Fibroblast of lung (primary cell): ENCODE measurements around the gene GBP4. TPM values are rescaled to one million over a fixed set of nuclear protein-coding genes. Genes with fewer than 3 reads are reported as not detected.

ENCODE experiments used
- DNase-seq, 2 donors: peaks; one replicate each; pipeline versions ENCODE4 v3.0.0 to v3.0.0-alpha.2; 2010; ENCODE audit warnings: low read depth in 2 of 2
- H2AFZ ChIP-seq: 2 replicates; pipeline ENCODE4 v1.5.1; 2012; ENCODE audit warnings: low read length, control low read depth, inconsistent platforms
- H3K27ac ChIP-seq: 2 replicates; pipeline ENCODE4 v1.5.1; 2011; ENCODE audit warnings: low read length, control low read depth; ENCODE audit not compliant: insufficient read depth
- H3K27me3 ChIP-seq: 2 replicates; pipeline ENCODE4 v1.5.1; 2011; ENCODE audit warnings: mild to moderate bottlenecking, low read length; ENCODE audit not compliant: control insufficient read depth, insufficient read depth
- H3K36me3 ChIP-seq: 2 replicates; pipeline ENCODE4 v1.5.1; 2011; ENCODE audit warnings: low read length; ENCODE audit not compliant: control insufficient read depth, insufficient read depth
- H3K4me1 ChIP-seq: 2 replicates; pipeline ENCODE4 v1.5.1; 2011; ENCODE audit warnings: low read length; ENCODE audit not compliant: control insufficient read depth, insufficient read depth; ENCODE audit errors: extremely low read depth
- H3K4me2 ChIP-seq: 2 replicates; pipeline ENCODE4 v1.5.1; 2011; ENCODE audit warnings: low read length, control low read depth; ENCODE audit not compliant: insufficient read depth; ENCODE audit errors: extremely low read depth
- H3K4me3 ChIP-seq, 4 experiments: fragments of 200-600 bp in 1 of 4; sonication (generic) in 1 of 4; replicated peaks in 1 of 4; 2 replicates each; pipeline ENCODE4 v1.5.1; 2011 to 2016; ENCODE audit warnings: low read length in 4 of 4, low read depth in 3 of 4, mild to moderate bottlenecking in 3 of 4, control low read depth in 2 of 4, inconsistent platforms in 1 of 4, mixed read lengths in 1 of 4; ENCODE audit not compliant: insufficient read depth in 1 of 4; ENCODE audit errors: control extremely low read depth in 1 of 4
- H3K79me2 ChIP-seq: 2 replicates; pipeline ENCODE4 v1.5.1; 2012; ENCODE audit warnings: mild to moderate bottlenecking, low read length, inconsistent platforms; ENCODE audit not compliant: control insufficient read depth, insufficient read depth
- H3K9ac ChIP-seq: 2 replicates; pipeline ENCODE4 v1.5.1; 2011; ENCODE audit warnings: mild to moderate bottlenecking, low read length, control low read depth; ENCODE audit not compliant: insufficient read depth
- H3K9me3 ChIP-seq: 2 replicates; pipeline ENCODE4 v1.5.1; 2012; ENCODE audit warnings: low read depth, low read length; ENCODE audit not compliant: control insufficient read depth, insufficient read depth
- H4K20me1 ChIP-seq: 2 replicates; pipeline ENCODE4 v1.5.1; 2011; ENCODE audit warnings: low read length; ENCODE audit not compliant: control insufficient read depth, insufficient read depth; ENCODE audit errors: extremely low read depth
- EZH2 ChIP-seq: IDR thresholded peaks from 2 replicates; pipeline ENCODE4 v1.5.1; 2012; ENCODE audit warnings: low read length, control low read depth, mild to moderate bottlenecking; ENCODE audit errors: missing control alignments
- polyA plus RNA-seq, 2 donors: library from polyadenylated mRNA; depleted of rRNA in 1 of 2; stranded (reverse) in 1 of 2; unstranded in 1 of 2; fragments of >200 nt; gene quantifications; 2 replicates each; pipeline ENCODE4 v1.2.1, GENCODE V29; 2011 to 2012; ENCODE audit warnings: missing spikeins in 1 of 2
- total RNA-seq: library from RNA; depleted of rRNA; stranded (reverse); fragments of >200 nt; gene quantifications from 2 replicates; pipeline ENCODE4 v1.2.1, GENCODE V29; 2014
- TF ChIP-seq, protein P1 (sequence below), 2 donors: IDR thresholded peaks in 1 of 2; conservative IDR thresholded peaks in 1 of 2; 1 replicate in 1 of 2; 2 replicates in 1 of 2; pipeline ENCODE4 v1.5.1; 2011 to 2012; ENCODE audit warnings: low read length in 2 of 2, control low read depth in 1 of 2, inconsistent platforms in 1 of 2, low read depth in 1 of 2, mild to moderate bottlenecking in 1 of 2

The GBP4 gene
- total and polyA plus RNA-seq, 2 donors (not counting 1 experiment from before 2014, with no cell fraction given) = 0.50 to 1.3 TPM

DNA sequence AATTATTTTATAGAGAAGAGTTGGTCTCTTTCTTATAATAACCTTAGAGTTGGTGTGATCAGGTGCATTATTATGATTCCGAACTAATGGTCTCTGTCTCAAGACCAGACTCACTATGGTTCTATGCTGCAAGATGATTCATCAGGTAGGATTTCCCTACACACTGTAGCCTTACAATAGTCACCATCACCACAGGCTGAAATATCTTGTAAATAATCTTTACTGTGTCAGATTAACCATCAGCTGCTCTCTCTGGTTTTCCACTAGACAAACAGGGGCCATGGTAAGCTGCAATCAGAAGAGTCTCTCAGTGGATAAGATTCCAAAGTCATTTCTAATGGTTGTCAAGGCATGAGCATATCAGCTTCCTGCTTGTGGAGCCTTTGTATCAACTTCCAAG is 4.4 kb upstream of the GBP4 start:
- DNase-seq = peak in 1 of 2 donors; percentile 6
- H3K27ac ChIP-seq = no peak overlapping the region
- no peak overlapping the region for H3K9ac ChIP-seq
- no peaks in the 10 kb centered on the region for H3K4me1 ChIP-seq
- no peak overlapping the region for H3K4me2 ChIP-seq
- no peak overlapping the region for H3K4me3 ChIP-seq
- no peaks in the 10 kb centered on the region for H3K9me3 ChIP-seq
- no peaks in the 10 kb centered on the region for H3K36me3 ChIP-seq
- H3K79me2 ChIP-seq = no peaks in the 10 kb centered on the region
- TF ChIP-seq, protein P1, sequence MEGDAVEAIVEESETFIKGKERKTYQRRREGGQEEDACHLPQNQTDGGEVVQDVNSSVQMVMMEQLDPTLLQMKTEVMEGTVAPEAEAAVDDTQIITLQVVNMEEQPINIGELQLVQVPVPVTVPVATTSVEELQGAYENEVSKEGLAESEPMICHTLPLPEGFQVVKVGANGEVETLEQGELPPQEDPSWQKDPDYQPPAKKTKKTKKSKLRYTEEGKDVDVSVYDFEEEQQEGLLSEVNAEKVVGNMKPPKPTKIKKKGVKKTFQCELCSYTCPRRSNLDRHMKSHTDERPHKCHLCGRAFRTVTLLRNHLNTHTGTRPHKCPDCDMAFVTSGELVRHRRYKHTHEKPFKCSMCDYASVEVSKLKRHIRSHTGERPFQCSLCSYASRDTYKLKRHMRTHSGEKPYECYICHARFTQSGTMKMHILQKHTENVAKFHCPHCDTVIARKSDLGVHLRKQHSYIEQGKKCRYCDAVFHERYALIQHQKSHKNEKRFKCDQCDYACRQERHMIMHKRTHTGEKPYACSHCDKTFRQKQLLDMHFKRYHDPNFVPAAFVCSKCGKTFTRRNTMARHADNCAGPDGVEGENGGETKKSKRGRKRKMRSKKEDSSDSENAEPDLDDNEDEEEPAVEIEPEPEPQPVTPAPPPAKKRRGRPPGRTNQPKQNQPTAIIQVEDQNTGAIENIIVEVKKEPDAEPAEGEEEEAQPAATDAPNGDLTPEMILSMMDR (conservative IDR thresholded peaks at IDR 0.05 in 1 of 2, IDR thresholded peaks at IDR 0.05 in 1 of 2; ENCODE audit: low read depth in 1 of 2, low read length in 2 of 2) = no peak
- TF ChIP-seq EZH2 = no peak
- H2AFZ ChIP-seq = no peak overlapping the region
- no peaks in the 10 kb centered on the region for H4K20me1 ChIP-seq
- H3K27me3 ChIP-seq = no peaks in the 10 kb centered on the region

DNA sequence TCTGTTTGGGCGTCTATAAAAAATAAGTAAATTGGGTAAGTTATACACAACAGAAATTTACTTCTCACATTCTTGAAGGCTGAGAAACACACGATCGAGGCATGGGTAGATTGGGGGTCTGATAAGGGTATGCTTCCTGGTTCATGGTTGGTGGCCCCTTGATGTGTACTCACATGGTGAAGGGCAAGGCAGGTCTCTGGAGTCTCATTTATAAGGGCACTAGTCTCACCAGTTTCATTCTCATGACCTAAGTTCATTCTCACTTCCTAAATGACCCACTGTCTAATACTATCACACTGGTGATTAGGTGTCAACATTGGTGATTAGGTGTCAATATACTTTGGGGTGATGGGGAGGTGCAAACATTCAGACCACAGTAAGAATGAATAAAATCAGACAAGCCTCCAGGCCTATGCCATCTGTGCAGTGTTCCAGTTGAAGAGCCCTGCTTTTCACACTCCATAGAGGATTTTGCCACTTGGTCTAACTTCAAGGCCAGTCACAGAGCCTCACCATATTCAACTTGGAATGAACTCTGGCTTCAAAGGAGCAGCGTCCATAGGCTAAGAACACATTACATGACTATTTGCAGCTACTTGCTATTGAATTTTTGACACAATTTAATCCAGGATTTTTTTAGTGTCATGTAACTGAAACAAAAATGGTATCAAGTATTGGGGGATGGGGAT is 2.5 kb upstream of the GBP4 start:
- Histone ChIP-seq H4K20me1 (no peaks in the 10 kb centered on the region), H3K79me2 (no peaks in the 10 kb centered on the region), H3K27ac (no peak overlapping the region), H2AFZ (no peak overlapping the region), H3K36me3 (no peaks in the 10 kb centered on the region), H3K9ac (no peak overlapping the region), H3K9me3 (no peaks in the 10 kb centered on the region), H3K27me3 (no peaks in the 10 kb centered on the region), H3K4me2 (no peak overlapping the region), H3K4me3 (no peak overlapping the region), H3K4me1 (no peaks in the 10 kb centered on the region)
- no peak for TF ChIP-seq EZH2
- TF ChIP-seq, protein P1 (conservative IDR thresholded peaks at IDR 0.05 in 1 of 2, IDR thresholded peaks at IDR 0.05 in 1 of 2; ENCODE audit: low read depth in 1 of 2, low read length in 2 of 2) = no peak
- no peak for DNase-seq

DNA sequence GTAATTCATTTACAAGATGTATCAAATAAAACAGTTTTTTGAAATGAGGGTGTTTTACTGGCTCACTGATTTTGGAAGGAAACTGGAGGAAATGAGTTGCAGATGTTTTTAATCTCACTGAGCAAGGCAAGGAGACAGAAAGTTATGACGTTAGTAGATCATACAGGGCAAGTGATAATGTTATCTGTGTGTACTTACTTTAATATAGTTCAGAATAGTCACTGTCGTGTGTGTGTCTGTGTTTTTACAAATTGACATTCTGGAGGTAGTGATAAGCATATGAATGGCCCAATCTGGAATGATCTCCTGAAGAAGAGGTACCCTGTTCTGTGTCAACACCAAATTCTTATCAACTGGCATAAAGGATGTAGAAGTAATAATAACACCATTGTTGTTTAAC is 1.9 kb upstream of the GBP4 start:
- Histone ChIP-seq H3K4me1 (no peaks in the 10 kb centered on the region), H3K27me3 (no peaks in the 10 kb centered on the region), H3K9me3 (no peaks in the 10 kb centered on the region), H3K4me2 (peak overlapping the region; percentile 8), H3K79me2 (no peaks in the 10 kb centered on the region), H3K9ac (no peak overlapping the region), H3K36me3 (no peaks in the 10 kb centered on the region), H3K4me3 (no peak overlapping the region), H2AFZ (no peak overlapping the region), H3K27ac (no peak overlapping the region), H4K20me1 (no peaks in the 10 kb centered on the region)
- TF ChIP-seq, protein P1 (conservative IDR thresholded peaks at IDR 0.05 in 1 of 2, IDR thresholded peaks at IDR 0.05 in 1 of 2; ENCODE audit: low read depth in 1 of 2, low read length in 2 of 2) = no peak
- TF ChIP-seq EZH2 = no peak
- no peak for DNase-seq
